ENCODE measurements around the gene SLC23A2.

The SLC23A2 gene

DNA sequence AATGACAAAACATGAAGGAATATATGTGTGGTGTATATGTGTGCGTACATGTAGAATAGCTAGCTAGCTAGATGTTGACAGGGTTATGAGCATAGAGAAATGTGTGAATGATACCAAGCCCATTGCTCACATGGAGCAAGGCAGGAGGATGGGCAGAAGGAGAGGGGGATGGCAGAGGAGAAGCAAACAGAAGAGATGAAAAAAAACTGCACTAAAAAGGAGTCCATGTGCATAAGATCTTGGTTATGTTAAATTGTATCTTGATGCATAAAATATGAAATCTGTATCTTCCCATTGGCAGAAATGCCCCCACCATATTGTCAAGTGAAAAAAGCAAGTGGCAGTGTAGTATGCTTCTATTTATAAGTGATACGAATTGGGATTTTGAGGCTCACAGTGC is 154.5 kb downstream of the SLC23A2 start:
- no peak overlapping the region for H3K4me3 ChIP-seq (ENCODE audit: low read depth, low read length)
- TF ChIP-seq, protein P1, sequence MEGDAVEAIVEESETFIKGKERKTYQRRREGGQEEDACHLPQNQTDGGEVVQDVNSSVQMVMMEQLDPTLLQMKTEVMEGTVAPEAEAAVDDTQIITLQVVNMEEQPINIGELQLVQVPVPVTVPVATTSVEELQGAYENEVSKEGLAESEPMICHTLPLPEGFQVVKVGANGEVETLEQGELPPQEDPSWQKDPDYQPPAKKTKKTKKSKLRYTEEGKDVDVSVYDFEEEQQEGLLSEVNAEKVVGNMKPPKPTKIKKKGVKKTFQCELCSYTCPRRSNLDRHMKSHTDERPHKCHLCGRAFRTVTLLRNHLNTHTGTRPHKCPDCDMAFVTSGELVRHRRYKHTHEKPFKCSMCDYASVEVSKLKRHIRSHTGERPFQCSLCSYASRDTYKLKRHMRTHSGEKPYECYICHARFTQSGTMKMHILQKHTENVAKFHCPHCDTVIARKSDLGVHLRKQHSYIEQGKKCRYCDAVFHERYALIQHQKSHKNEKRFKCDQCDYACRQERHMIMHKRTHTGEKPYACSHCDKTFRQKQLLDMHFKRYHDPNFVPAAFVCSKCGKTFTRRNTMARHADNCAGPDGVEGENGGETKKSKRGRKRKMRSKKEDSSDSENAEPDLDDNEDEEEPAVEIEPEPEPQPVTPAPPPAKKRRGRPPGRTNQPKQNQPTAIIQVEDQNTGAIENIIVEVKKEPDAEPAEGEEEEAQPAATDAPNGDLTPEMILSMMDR (IDR thresholded peaks at IDR 0.05; ENCODE audit: borderline replicate concordance, insufficient read depth, low read depth, low read length), result no peak

DNA sequence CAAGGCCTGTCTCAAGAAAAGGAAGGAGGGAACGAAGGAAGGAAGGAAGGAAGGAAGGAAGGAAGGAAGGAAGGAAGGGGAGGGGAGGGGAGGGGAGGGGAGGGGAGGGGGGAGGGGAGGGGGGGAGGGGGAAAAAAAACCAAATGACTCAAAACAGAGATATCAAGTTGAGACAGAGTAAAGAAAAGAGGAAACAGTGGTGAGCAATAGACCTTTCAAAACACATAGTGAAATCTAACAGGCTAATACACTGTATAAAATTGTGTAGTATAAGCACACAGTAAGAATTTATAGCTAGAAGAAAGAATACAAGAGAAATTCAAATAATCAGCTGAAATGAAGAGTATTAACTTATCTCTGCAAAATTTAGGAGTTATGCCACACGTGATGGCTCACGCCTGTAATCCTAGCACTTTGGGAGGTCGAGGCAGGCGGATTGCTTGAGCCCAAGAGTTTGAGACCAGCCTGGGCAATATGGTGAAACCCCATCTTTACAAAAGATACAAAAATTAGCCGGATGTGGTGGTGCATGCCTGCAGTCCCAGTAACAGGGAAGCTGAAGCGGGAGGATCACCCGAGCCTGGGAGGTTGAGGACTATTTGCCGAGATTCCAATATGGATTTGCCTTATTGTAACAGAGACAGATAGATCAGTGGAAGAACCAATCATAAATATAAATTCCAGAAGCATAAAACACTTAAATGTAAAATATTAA is 156.4 kb downstream of the SLC23A2 start:
- TF ChIP-seq, protein P1 (IDR thresholded peaks at IDR 0.05; ENCODE audit: borderline replicate concordance, insufficient read depth, low read depth, low read length), result no peak
- no peak overlapping the region for H3K4me3 ChIP-seq (ENCODE audit: low read depth, low read length)

DNA sequence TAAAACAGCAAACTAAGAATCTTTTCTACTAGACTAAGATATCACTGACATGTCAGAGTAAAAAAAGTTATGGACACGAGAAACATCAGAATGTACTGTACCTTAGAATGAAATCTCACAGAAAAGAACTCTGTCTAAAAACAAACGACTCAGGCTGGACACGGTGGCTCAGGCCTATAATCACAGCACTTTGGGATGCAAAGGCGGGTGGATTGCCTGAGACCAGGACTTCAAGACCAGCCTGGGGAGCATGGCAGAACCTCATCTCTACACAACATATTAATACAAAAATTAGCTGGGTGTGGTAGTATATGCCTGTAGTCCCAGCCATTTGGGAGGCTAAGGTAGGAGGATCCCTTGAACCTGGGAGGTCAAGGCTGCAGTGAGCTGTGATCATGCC is 157.0 kb downstream of the SLC23A2 start:
- H3K4me3 ChIP-seq (ENCODE audit: low read depth, low read length), result no peak overlapping the region
- TF ChIP-seq, protein P1 (IDR thresholded peaks at IDR 0.05; ENCODE audit: borderline replicate concordance, insufficient read depth, low read depth, low read length), result no peak

- TF ChIP-seq, protein P1 (IDR thresholded peaks at IDR 0.05; ENCODE audit: borderline replicate concordance, insufficient read depth, low read depth, low read length), result no peak
- no peak overlapping the region for H3K4me3 ChIP-seq (ENCODE audit: low read depth, low read length)
Observed at GRCh38 chr20:4840801-4841200, 160.5 kb downstream of the SLC23A2 start.

- TF ChIP-seq, protein P1 (IDR thresholded peaks at IDR 0.05; ENCODE audit: borderline replicate concordance, insufficient read depth, low read depth, low read length), result no peak
- no peak overlapping the region for H3K4me3 ChIP-seq (ENCODE audit: low read depth, low read length)
Observed at GRCh38 chr20:4838526-4838925, 162.8 kb downstream of the SLC23A2 start.

DNA sequence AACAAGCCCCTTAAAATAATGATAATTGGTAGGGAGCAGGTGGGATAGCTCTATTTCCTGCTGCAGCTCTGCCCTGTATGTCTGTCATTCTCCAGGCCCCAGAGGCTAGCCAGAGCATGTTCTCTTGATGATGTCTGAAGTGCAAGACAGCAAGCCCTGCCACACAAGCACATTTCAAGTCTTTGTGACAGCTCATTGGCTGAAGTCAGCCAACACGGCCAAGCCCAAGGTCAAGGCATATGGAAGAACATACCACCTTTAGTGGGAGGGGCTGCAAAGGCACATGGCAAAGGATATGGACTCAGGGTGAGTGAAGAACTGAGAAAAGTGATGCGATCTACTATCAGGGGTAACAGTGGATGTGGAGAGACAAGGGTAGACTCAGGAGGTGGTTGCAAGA is 163.6 kb downstream of the SLC23A2 start:
- TF ChIP-seq, protein P1 (IDR thresholded peaks at IDR 0.05; ENCODE audit: borderline replicate concordance, insufficient read depth, low read depth, low read length), result no peak
- H3K4me3 ChIP-seq (ENCODE audit: low read depth, low read length), result no peak overlapping the region

DNA sequence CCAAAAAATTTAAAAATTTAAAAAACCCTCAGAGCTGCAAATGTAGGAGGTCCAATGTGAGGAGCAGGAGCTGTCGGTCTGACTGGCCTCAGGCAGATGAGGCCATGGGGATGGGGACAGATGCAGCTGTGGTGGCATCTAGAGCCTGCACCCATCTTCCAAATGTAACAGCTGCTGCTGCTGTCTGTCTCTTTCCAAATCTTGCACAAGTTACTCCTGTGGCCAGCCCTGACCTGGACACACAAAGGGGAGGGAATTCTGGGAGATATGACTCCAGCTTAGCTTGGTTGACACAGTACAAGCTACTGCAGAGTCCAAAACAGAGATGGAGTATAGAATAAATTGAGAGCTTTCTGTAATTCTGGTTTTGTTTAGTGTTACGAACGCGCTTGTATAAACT is 164.4 kb downstream of the SLC23A2 start:
- H3K4me3 ChIP-seq (ENCODE audit: low read depth, low read length), result no peak overlapping the region
- TF ChIP-seq, protein P1 (IDR thresholded peaks at IDR 0.05; ENCODE audit: borderline replicate concordance, insufficient read depth, low read depth, low read length), result no peak
